GM23338 (cell line): ENCODE data around the gene CYB5B. TPM values are rescaled to one million over a fixed set of nuclear protein-coding genes. Genes with fewer than 3 reads are reported as not detected.

Experiments used
- ATAC-seq: fragments of 200-7000 bp; cut with Tn5 transposase; 3 replicates; pipeline ENCODE4 v1.9.1; 2020
- DNase-seq: peaks from one replicate; pipeline ENCODE4 v3.0.0-alpha.2; 2015; ENCODE audit warnings: low spot score
- H2AFZ ChIP-seq: fragments of 200-600 bp; sonication (generic); 2 replicates; pipeline ENCODE4 v1.8.0; 2016; ENCODE audit warnings: antibody characterized with exemption, mild to moderate bottlenecking, moderate library complexity
- H3F3A ChIP-seq: fragments of 200-600 bp; sonication (generic); replicated peaks from 2 replicates; pipeline ENCODE4 v1.8.0; 2017; ENCODE audit warnings: antibody characterized with exemption, mixed run types, low read depth
- H3K27ac ChIP-seq: fragments of 200-600 bp; sonication (generic); 2 replicates; pipeline ENCODE4 v1.6.1; 2016; ENCODE audit warnings: low read depth
- H3K27me3 ChIP-seq: fragments of 200-600 bp; sonication (generic); 2 replicates; pipeline ENCODE4 v1.8.0; 2016; ENCODE audit warnings: mild to moderate bottlenecking, mixed run types, moderate library complexity; ENCODE audit not compliant: insufficient read depth
- H3K36me3 ChIP-seq: fragments of 200-600 bp; sonication (generic); 2 replicates; pipeline ENCODE4 v1.8.0; 2016; ENCODE audit warnings: mild to moderate bottlenecking; ENCODE audit not compliant: insufficient read depth
- H3K4me1 ChIP-seq: fragments of 200-600 bp; sonication (generic); 2 replicates; pipeline ENCODE4 v1.8.0; 2016; ENCODE audit warnings: mild to moderate bottlenecking, moderate library complexity; ENCODE audit not compliant: insufficient read depth
- H3K4me2 ChIP-seq: fragments of 200-600 bp; sonication (generic); 2 replicates; pipeline ENCODE4 v1.7.1; 2017; ENCODE audit warnings: mixed run types
- H3K4me3 ChIP-seq: fragments of 200-600 bp; sonication (generic); 2 replicates; pipeline ENCODE4 v1.6.1; 2016; ENCODE audit warnings: mixed run types
- H3K79me2 ChIP-seq: fragments of 200-600 bp; sonication (generic); replicated peaks from 2 replicates; pipeline ENCODE4 v1.8.0; 2017; ENCODE audit warnings: mild to moderate bottlenecking; ENCODE audit not compliant: insufficient read depth
- H3K9me2 ChIP-seq: fragments of 200-600 bp; sonication (generic); 2 replicates; pipeline ENCODE4 v1.8.0; 2017; ENCODE audit not compliant: insufficient read depth
- H4K20me1 ChIP-seq: fragments of 200-600 bp; sonication (generic); replicated peaks from 2 replicates; pipeline ENCODE4 v1.8.0; 2017; ENCODE audit warnings: mild to moderate bottlenecking; ENCODE audit not compliant: insufficient read depth
- H3K27ac Mint-ChIP-seq: 2 replicates; pipeline ENCODE4 v1.8.0; 2020; ENCODE audit warnings: inconsistent platforms, mild to moderate bottlenecking, moderate library complexity, mixed read lengths
- H3K27me3 Mint-ChIP-seq: 3 replicates; pipeline ENCODE4 v1.8.0; 2022; ENCODE audit warnings: low read depth, mild to moderate bottlenecking, moderate library complexity, mixed read lengths, inconsistent platforms; ENCODE audit not compliant: insufficient read depth, poor library complexity
- H3K36me3 Mint-ChIP-seq: 3 replicates; pipeline ENCODE4 v1.8.0; 2021; ENCODE audit warnings: low read depth, mild to moderate bottlenecking, inconsistent platforms, moderate library complexity, mixed read lengths
- H3K4me1 Mint-ChIP-seq: 3 replicates; pipeline ENCODE4 v1.8.0; 2020; ENCODE audit warnings: mild to moderate bottlenecking, inconsistent platforms, mixed read lengths
- H3K4me3 Mint-ChIP-seq: 3 replicates; pipeline ENCODE4 v1.8.0; 2021; ENCODE audit warnings: moderate library complexity, mild to moderate bottlenecking, inconsistent platforms, mixed read lengths
- H3K9me3 Mint-ChIP-seq: 3 replicates; pipeline ENCODE4 v1.8.0; 2020; ENCODE audit warnings: moderate library complexity, mild to moderate bottlenecking, inconsistent platforms, mixed read lengths
- CREB1 ChIP-seq: fragments of 250-450 bp; sonication (Bioruptor Pico); IDR thresholded peaks from 2 replicates; pipeline ENCODE4 v1.5.0; 2020; ENCODE audit warnings: low read depth, mild to moderate bottlenecking, moderate library complexity
- EZH2 ChIP-seq: fragments of 200-600 bp; sonication (generic); IDR thresholded peaks from one replicate; pipeline ENCODE4 v1.8.0; 2017; ENCODE audit warnings: antibody characterized with exemption, mild to moderate bottlenecking, low read depth; ENCODE audit not compliant: unreplicated experiment
- EZH2phosphoT487 ChIP-seq: fragments of 200-600 bp; sonication (generic); IDR thresholded peaks from one replicate; pipeline ENCODE4 v1.8.1; 2018; ENCODE audit warnings: antibody characterized with exemption; ENCODE audit not compliant: unreplicated experiment
- JUNB ChIP-seq: IDR thresholded peaks from one replicate; pipeline ENCODE4 v1.6.1; 2016; ENCODE audit warnings: antibody characterized with exemption; ENCODE audit not compliant: unreplicated experiment
- NANOG ChIP-seq: IDR thresholded peaks from 2 replicates; pipeline ENCODE4 v1.6.1; 2016; ENCODE audit warnings: antibody characterized with exemption, borderline replicate concordance
- REST ChIP-seq: IDR thresholded peaks from one replicate; pipeline ENCODE4 v1.6.1; 2018; ENCODE audit warnings: antibody characterized with exemption; ENCODE audit not compliant: unreplicated experiment
- STAT1 ChIP-seq: IDR thresholded peaks from one replicate; pipeline ENCODE4 v1.6.1; 2016; ENCODE audit warnings: antibody characterized with exemption; ENCODE audit not compliant: unreplicated experiment
- ZNF331 ChIP-seq: fragments of 250-450 bp; sonication (Bioruptor Pico); IDR thresholded peaks from 2 replicates; pipeline ENCODE4 v1.5.0; 2020; ENCODE audit warnings: low read depth, mild to moderate bottlenecking, moderate library complexity
- polyA plus RNA-seq: library from polyadenylated mRNA; unstranded; fragments of >200 nt; fragmentation: Nextera tagmentation; extraction: Ambion mirVana; gene quantifications from 2 replicates; pipeline ENCODE4 v1.2.1, GENCODE V29; 2016
- total RNA-seq: library from RNA; depleted of rRNA; stranded (reverse); fragments of >200 nt; shearing (Covaris generic); gene quantifications from 2 replicates; pipeline ENCODE4 v1.2.3, GENCODE V29; 2014
- TF ChIP-seq, protein P1 (sequence below): IDR thresholded peaks from 2 replicates; pipeline ENCODE4 v1.6.1; 2016; ENCODE audit warnings: antibody characterized with exemption
- TF ChIP-seq, protein P2 (sequence below), 2 experiments: fragments of 200-600 bp in 1 of 2; sonication (generic) in 1 of 2; conservative IDR thresholded peaks; 2 replicates each; pipeline versions ENCODE4 v1.5.1 to v1.6.1; 2016 to 2017; ENCODE audit warnings: antibody characterized with exemption in 2 of 2, low read depth in 2 of 2, mild to moderate bottlenecking in 2 of 2, moderate library complexity in 1 of 2

Gene CYB5B
- total and polyA plus RNA-seq, 2 experiments from 2014 or later, result 72.0 to 110 TPM

DNA sequence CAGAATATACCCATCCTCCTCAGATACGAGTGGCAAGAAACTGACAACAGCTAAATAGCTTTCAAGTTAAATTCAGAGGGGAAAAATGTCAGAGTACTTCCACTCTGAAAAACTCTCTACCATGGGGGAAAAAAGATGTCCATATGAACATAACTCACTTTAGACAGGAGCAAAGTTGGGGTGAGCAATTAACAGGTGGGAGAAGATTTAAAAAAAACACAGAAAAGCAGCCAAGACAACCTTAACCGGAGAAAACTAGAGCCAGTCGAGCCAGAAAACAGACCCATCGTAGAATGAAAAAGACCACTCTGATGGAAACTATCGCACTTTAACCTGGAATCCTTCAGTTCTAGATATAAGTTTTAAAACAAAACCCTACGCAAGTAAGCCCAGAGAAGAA, 39.4 kb upstream of the CYB5B start:
- Mint-ChIP-seq H3K27ac (peak overlapping the region; percentile 93), H3K4me3 (peak overlapping the region; percentile 83), H3K9me3 (no peaks in the 10 kb centered on the region), H3K27me3 (peaks cover 8% of the 10 kb centered on the region), H3K4me1 (peaks cover 6% of the 10 kb centered on the region; the same call in 2 of the 3 replicates), H3K36me3 (peaks cover 44% of the 10 kb centered on the region)
- Histone ChIP-seq H3F3A (peaks cover 18% of the 10 kb centered on the region; the same call in 1 of the 2 replicates), H3K4me1 (0 out of 2 replicates have a peak, but pooled peaks cover 3% of the 10 kb centered on the region), H3K4me3 (peak overlapping the region; percentile 82), H4K20me1 (peaks cover 5% of the 10 kb centered on the region), H3K4me2 (peak overlapping the region; percentile 80), H3K36me3 (peaks cover 33% of the 10 kb centered on the region), H3K9me2 (peaks cover 5% of the 10 kb centered on the region; the same call in 1 of the 2 replicates), H3K27me3 (no peaks in the 10 kb centered on the region), H2AFZ (no peak overlapping the region), H3K27ac (peak overlapping the region; percentile 86; the same call in 1 of the 2 replicates), H3K79me2 (peaks cover 41% of the 10 kb centered on the region)
- ATAC-seq (no peak), DNase-seq (no peak)
- TF ChIP-seq STAT1 (no peak), EZH2 (no peak), REST (no peak), EZH2phosphoT487 (no peak), ZNF331 (no peak), NANOG (no peak), CREB1 (CRISPR knock-in tag) (no peak), JUNB (no peak)
- TF ChIP-seq, protein P1, sequence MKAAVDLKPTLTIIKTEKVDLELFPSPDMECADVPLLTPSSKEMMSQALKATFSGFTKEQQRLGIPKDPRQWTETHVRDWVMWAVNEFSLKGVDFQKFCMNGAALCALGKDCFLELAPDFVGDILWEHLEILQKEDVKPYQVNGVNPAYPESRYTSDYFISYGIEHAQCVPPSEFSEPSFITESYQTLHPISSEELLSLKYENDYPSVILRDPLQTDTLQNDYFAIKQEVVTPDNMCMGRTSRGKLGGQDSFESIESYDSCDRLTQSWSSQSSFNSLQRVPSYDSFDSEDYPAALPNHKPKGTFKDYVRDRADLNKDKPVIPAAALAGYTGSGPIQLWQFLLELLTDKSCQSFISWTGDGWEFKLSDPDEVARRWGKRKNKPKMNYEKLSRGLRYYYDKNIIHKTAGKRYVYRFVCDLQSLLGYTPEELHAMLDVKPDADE, result no peak
- TF ChIP-seq, protein P2, sequence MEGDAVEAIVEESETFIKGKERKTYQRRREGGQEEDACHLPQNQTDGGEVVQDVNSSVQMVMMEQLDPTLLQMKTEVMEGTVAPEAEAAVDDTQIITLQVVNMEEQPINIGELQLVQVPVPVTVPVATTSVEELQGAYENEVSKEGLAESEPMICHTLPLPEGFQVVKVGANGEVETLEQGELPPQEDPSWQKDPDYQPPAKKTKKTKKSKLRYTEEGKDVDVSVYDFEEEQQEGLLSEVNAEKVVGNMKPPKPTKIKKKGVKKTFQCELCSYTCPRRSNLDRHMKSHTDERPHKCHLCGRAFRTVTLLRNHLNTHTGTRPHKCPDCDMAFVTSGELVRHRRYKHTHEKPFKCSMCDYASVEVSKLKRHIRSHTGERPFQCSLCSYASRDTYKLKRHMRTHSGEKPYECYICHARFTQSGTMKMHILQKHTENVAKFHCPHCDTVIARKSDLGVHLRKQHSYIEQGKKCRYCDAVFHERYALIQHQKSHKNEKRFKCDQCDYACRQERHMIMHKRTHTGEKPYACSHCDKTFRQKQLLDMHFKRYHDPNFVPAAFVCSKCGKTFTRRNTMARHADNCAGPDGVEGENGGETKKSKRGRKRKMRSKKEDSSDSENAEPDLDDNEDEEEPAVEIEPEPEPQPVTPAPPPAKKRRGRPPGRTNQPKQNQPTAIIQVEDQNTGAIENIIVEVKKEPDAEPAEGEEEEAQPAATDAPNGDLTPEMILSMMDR (conservative IDR thresholded peaks at IDR 0.05; ENCODE audit: low read depth in 2 of 2), result no peak
